Measurements from ENCODE around the gene IBA57. TPM values are rescaled to one million over a fixed set of nuclear protein-coding genes. Genes with fewer than 3 reads are reported as not detected.

IBA57 gene
- total and polyA plus RNA-seq, 4 donors, result 5.8 to 9.9 (median 7.4) TPM

- Histone ChIP-seq H3K4me1 (ENCODE audit: control insufficient read depth, insufficient read depth, low read length) (peaks cover 39% of the 10 kb centered on the region), H3K27me3 (ENCODE audit: control insufficient read depth, insufficient read depth, low read length) (no peaks in the 10 kb centered on the region), H3K27ac (ENCODE audit: low read depth, low read length) (peak within 1 kb of the TSS; percentile 40), H3K4me3 (ENCODE audit: low read depth, low read length) (no peak within 1 kb of the TSS), H3K9me3 (ENCODE audit: control insufficient read depth, insufficient read depth, low read length) (no peaks in the 10 kb centered on the region), H3K36me3 (ENCODE audit: control insufficient read depth, insufficient read depth, low read length) (peaks cover 83% of the 10 kb centered on the region)
- DNase-seq (ENCODE audit: low read depth in 4 of 6, low spot score in 6 of 6), result no peak
- WGBS (ENCODE audit: insufficient coverage), result 50% methylated on average over 16 of the region's 17 CpGs
Measured at GRCh38 chr1:228149406-228150119, 16.0 kb upstream of the IBA57 start, which contains the start of gene GJC2. GJC2 (plus strand) TSS chr1:228149930; CDS start chr1:228157759, 7,829 bp downstream.

- no peak for DNase-seq (ENCODE audit: low read depth in 4 of 6, low spot score in 6 of 6)
- H3K27me3 ChIP-seq (ENCODE audit: control insufficient read depth, insufficient read depth, low read length), result no peaks in the 10 kb centered on the region
- H3K9me3 ChIP-seq (ENCODE audit: control insufficient read depth, insufficient read depth, low read length), result no peaks in the 10 kb centered on the region
- no peak overlapping the region for H3K4me3 ChIP-seq (ENCODE audit: low read depth, low read length)
- H3K4me1 ChIP-seq (ENCODE audit: control insufficient read depth, insufficient read depth, low read length), result peaks cover 41% of the 10 kb centered on the region
- WGBS (ENCODE audit: insufficient coverage), result 69% methylated on average over 7 of the region's 7 CpGs
- H3K27ac ChIP-seq (ENCODE audit: low read depth, low read length), result peak overlapping the region; percentile 40
- peaks cover 80% of the 10 kb centered on the region for H3K36me3 ChIP-seq (ENCODE audit: control insufficient read depth, insufficient read depth, low read length)
Measured at GRCh38 chr1:228150120-228150460, 15.5 kb upstream of the IBA57 start.

DNA sequence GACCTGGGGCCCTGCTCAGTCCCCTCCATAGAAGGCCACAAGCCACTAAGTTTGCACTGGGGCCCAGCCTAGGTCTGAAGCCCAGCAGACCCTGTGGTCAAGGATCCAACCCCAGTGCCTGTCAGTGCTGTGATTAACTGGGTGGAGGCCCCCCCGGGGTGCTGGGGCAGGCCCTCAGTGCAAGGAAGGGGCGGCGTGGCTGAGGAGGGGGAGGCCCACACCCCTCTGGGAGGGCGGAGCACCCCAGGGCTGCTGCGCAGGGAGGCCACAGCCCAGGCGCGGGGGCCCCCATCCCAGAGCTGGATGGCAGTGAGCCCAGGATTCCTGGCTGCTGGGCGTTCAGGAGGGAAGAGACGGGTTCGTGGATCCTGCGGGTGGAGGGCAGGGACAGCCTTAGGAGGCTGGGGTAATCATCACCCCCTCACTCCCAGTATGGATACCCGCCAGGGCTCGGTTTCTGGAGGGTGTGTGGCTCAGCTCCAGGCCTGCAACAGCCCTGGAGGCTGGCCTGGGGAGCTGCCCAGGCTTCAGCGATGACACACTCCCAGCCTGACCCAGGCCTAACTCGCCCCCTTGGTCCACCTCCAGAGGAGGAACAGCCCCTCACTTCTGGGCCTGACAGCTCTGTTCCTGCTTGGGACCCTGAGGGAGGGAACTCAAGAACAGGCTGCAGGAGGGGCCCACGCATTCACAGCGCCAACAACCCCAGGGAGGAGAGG lies 15.0 kb upstream of the IBA57 start:
- Histone ChIP-seq H3K4me1 (ENCODE audit: control insufficient read depth, insufficient read depth, low read length) (peaks cover 43% of the 10 kb centered on the region), H3K27me3 (ENCODE audit: control insufficient read depth, insufficient read depth, low read length) (no peaks in the 10 kb centered on the region), H3K4me3 (ENCODE audit: low read depth, low read length) (no peak overlapping the region), H3K27ac (ENCODE audit: low read depth, low read length) (peak overlapping the region; percentile 40), H3K9me3 (ENCODE audit: control insufficient read depth, insufficient read depth, low read length) (no peaks in the 10 kb centered on the region), H3K36me3 (ENCODE audit: control insufficient read depth, insufficient read depth, low read length) (peaks cover 76% of the 10 kb centered on the region)
- 62% methylated on average over 13 of the region's 17 CpGs for WGBS (ENCODE audit: insufficient coverage)
- DNase-seq (ENCODE audit: low read depth in 4 of 6, low spot score in 6 of 6), result peak in 1 of 6 donors; percentile 57

- Histone ChIP-seq H3K27ac (ENCODE audit: low read depth, low read length) (no peak overlapping the region), H3K9me3 (ENCODE audit: control insufficient read depth, insufficient read depth, low read length) (no peaks in the 10 kb centered on the region), H3K36me3 (ENCODE audit: control insufficient read depth, insufficient read depth, low read length) (peaks cover 69% of the 10 kb centered on the region), H3K4me1 (ENCODE audit: control insufficient read depth, insufficient read depth, low read length) (peaks cover 43% of the 10 kb centered on the region), H3K4me3 (ENCODE audit: low read depth, low read length) (no peak overlapping the region), H3K27me3 (ENCODE audit: control insufficient read depth, insufficient read depth, low read length) (no peaks in the 10 kb centered on the region)
- no peak for DNase-seq (ENCODE audit: low read depth in 4 of 6, low spot score in 6 of 6)
- 85% methylated on average over 9 of the region's 12 CpGs for WGBS (ENCODE audit: insufficient coverage)
Measured at GRCh38 chr1:228151180-228151925, 14.3 kb upstream of the IBA57 start.

- Histone ChIP-seq H3K4me3 (ENCODE audit: low read depth, low read length) (no peak overlapping the region), H3K4me1 (ENCODE audit: control insufficient read depth, insufficient read depth, low read length) (peaks cover 43% of the 10 kb centered on the region), H3K27ac (ENCODE audit: low read depth, low read length) (no peak overlapping the region), H3K9me3 (ENCODE audit: control insufficient read depth, insufficient read depth, low read length) (no peaks in the 10 kb centered on the region), H3K27me3 (ENCODE audit: control insufficient read depth, insufficient read depth, low read length) (peaks cover 9% of the 10 kb centered on the region), H3K36me3 (ENCODE audit: control insufficient read depth, insufficient read depth, low read length) (peaks cover 63% of the 10 kb centered on the region)
- DNase-seq (ENCODE audit: low read depth in 4 of 6, low spot score in 6 of 6), result no peak
- 86% methylated on average over 17 of the region's 19 CpGs for WGBS (ENCODE audit: insufficient coverage)
Measured at GRCh38 chr1:228152097-228152917, 13.3 kb upstream of the IBA57 start.

DNA sequence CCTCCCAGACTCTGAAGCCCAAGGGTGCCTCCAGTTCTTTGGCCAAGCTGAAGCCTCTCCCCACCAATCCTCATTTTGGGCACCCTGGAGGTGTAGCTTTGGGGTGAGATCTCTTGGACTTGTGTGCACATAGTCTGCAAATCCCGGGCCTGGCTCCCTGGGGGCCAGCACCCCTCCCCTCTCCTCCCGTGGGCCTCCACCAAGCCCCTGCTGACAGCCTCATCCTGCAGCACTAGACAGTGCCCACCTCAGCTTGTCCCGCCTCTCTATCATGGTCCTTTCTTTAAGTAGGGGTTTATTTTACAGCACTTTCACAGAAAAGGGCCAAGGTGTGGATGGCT lies 12.7 kb upstream of the IBA57 start:
- DNase-seq (ENCODE audit: low read depth in 4 of 6, low spot score in 6 of 6), result no peak
- H3K4me1 ChIP-seq (ENCODE audit: control insufficient read depth, insufficient read depth, low read length), result peaks cover 42% of the 10 kb centered on the region
- 20% methylated on average over 1 of the region's 3 CpGs for whole genome bisulfite sequencing (ENCODE audit: insufficient coverage)

DNA sequence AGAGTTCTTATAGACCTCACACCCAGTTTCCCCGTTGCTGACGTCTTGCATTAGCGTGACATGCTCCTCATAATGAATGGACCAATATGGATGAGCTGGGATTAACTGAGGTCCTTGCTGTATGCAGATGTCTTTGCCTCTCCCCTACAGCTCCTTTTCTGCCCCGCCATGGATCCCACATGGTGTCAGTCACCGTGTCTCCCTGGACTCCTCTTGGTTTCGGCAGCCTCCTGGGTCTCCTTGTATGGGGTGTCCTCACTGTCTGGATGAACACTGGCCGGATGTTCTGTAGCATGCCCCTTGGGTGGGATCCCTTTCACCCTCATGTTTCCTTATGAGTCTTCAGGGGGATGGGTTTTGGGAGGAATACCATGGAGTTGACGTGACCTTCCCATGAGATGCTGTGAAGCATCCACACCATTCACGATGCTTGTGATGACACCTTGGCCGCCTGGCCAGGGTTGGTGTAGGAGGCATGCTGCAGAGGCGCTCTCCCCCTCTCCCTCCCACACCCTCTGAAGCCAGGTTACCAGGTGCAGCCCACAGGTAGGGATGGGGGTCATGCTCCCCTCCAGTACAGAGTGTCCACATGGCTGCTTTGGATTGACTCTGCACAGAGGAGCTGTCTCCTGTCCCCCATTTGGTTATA lies 11.5 kb upstream of the IBA57 start:
- Histone ChIP-seq H3K9me3 (ENCODE audit: control insufficient read depth, insufficient read depth, low read length) (no peaks in the 10 kb centered on the region), H3K27ac (ENCODE audit: low read depth, low read length) (no peak overlapping the region), H3K27me3 (ENCODE audit: control insufficient read depth, insufficient read depth, low read length) (peaks cover 22% of the 10 kb centered on the region), H3K4me3 (ENCODE audit: low read depth, low read length) (no peak overlapping the region), H3K36me3 (ENCODE audit: control insufficient read depth, insufficient read depth, low read length) (peaks cover 45% of the 10 kb centered on the region), H3K4me1 (ENCODE audit: control insufficient read depth, insufficient read depth, low read length) (peaks cover 32% of the 10 kb centered on the region)
- DNase-seq (ENCODE audit: low read depth in 4 of 6, low spot score in 6 of 6), result no peak
- WGBS (ENCODE audit: insufficient coverage), result no CpG with 5 or more reads among the region's 11 CpGs

More for the DNA sequence above, 12.7 kb upstream of the IBA57 start:
- no peaks in the 10 kb centered on the region for H3K9me3 ChIP-seq (ENCODE audit: control insufficient read depth, insufficient read depth, low read length)
- no peak overlapping the region for H3K4me3 ChIP-seq (ENCODE audit: low read depth, low read length)
- peaks cover 13% of the 10 kb centered on the region for H3K27me3 ChIP-seq (ENCODE audit: control insufficient read depth, insufficient read depth, low read length)
- peaks cover 58% of the 10 kb centered on the region for H3K36me3 ChIP-seq (ENCODE audit: control insufficient read depth, insufficient read depth, low read length)
- no peak overlapping the region for H3K27ac ChIP-seq (ENCODE audit: low read depth, low read length)

DNA sequence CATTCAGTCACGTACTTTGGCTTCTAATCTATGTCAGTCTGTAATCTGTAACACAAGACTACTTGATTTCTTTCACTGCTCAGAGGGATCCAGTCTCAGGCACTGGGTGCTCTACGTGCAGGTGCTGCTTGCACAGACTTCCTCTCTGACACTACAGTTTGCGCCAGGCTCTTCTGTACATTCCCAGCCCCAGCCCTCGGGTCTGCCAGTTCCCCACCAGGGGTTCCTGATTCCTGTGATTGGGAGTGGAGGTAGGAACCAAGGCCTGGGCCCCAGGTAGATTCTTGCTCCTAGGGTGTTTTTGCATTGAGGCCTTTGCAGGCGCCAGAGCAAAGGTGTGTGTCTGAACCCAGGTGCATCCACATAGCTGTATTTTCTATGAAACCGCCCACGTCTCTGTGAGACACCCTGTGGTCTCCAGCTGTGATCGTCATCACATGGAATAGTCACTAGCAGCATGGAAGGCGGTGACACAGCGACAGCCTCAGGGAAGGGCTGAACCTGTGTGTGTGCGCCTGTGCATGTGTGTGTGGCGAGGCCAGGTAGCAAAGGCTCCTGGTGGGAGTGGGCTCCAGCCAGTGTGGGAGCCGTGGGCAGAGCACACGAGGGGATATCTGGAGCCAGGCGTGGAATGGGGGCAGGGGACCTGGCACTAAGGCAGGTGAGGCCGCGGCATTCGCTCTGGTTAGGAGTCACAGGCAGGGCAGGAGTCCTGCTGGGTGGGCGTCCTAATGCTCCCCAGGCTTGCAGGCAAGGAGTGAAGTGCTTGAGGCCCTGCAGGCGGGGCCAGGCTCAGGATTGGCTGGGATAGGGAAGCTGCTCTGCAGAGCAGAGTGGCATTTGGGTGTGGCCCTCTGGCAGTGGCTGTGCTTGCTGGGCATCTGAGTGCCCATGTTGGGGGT lies 10.7 kb upstream of the IBA57 start:
- H3K27me3 ChIP-seq (ENCODE audit: control insufficient read depth, insufficient read depth, low read length), result peaks cover 24% of the 10 kb centered on the region
- peaks cover 24% of the 10 kb centered on the region for H3K4me1 ChIP-seq (ENCODE audit: control insufficient read depth, insufficient read depth, low read length)
- H3K9me3 ChIP-seq (ENCODE audit: control insufficient read depth, insufficient read depth, low read length), result no peaks in the 10 kb centered on the region
- 83% methylated on average over 18 of the region's 20 CpGs for WGBS (ENCODE audit: insufficient coverage)
- no peak for DNase-seq (ENCODE audit: low read depth in 4 of 6, low spot score in 6 of 6)
- H3K36me3 ChIP-seq (ENCODE audit: control insufficient read depth, insufficient read depth, low read length), result peaks cover 37% of the 10 kb centered on the region
- no peak overlapping the region for H3K27ac ChIP-seq (ENCODE audit: low read depth, low read length)
- no peak overlapping the region for H3K4me3 ChIP-seq (ENCODE audit: low read depth, low read length)

Measured in spinal cord (tissue), 10 donors.